HUES48 (cell line): ENCODE results near the gene PTPRN2.

Experiments
- H3K27ac ChIP-seq: one replicate; pipeline ENCODE4 v1.7.0; 2013; ENCODE audit warnings: low read depth, low read length, inconsistent platforms
- H3K27me3 ChIP-seq: 2 replicates; pipeline ENCODE4 v1.6.1; 2013; ENCODE audit warnings: mild to moderate bottlenecking, low read length; ENCODE audit not compliant: control insufficient read depth, insufficient read depth
- H3K36me3 ChIP-seq: 2 replicates; pipeline ENCODE4 v1.6.1; 2013; ENCODE audit warnings: low read length; ENCODE audit not compliant: control insufficient read depth, insufficient read depth
- H3K4me1 ChIP-seq: 2 replicates; pipeline ENCODE4 v1.6.1; 2013; ENCODE audit warnings: mild to moderate bottlenecking, low read length; ENCODE audit not compliant: control insufficient read depth, insufficient read depth
- H3K4me3 ChIP-seq: 2 replicates; pipeline ENCODE4 v1.5.1; 2013; ENCODE audit warnings: mild to moderate bottlenecking, low read depth, low read length
- H3K9ac ChIP-seq: 2 replicates; pipeline ENCODE4 v1.6.1; 2013; ENCODE audit warnings: mild to moderate bottlenecking, low read depth, low read length, moderate library complexity
- H3K9me3 ChIP-seq: 2 replicates; pipeline ENCODE4 v1.6.1; 2013; ENCODE audit warnings: low read length; ENCODE audit not compliant: control insufficient read depth, insufficient read depth

PTPRN2 gene

GRCh38 chr7:157769526-157770215, 818.0 kb downstream of the PTPRN2 start:
- Histone ChIP-seq H3K9me3 (peaks cover 6% of the 10 kb centered on the region; the same call in 1 of the 2 replicates), H3K27ac (no peak overlapping the region), H3K4me3 (no peak overlapping the region)

DNA sequence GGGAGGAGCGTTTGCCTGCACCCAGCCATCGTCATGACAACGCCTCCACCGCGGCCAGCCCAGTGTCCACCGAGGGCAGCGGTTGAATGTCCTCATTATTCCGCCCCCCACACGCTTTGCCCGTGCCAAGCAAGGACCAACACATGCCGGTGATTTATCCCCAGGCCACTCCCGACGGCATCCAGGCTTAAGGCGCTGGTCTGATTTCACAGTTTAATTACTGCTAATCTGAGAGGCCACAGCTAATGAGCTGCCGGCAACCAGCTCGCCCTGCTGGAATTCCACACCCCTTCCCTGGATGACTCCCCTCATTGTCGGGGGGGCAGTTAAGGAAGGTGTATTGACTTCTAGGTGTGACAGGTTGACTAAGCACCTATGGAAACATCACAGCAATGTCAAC, 818.5 kb downstream of the PTPRN2 start:
- H3K36me3 ChIP-seq, result no peaks in the 10 kb centered on the region
- H3K9me3 ChIP-seq, result peaks cover 6% of the 10 kb centered on the region; the same call in 1 of the 2 replicates
- H3K27ac ChIP-seq, result no peak overlapping the region
- H3K9ac ChIP-seq, result no peak overlapping the region
- no peaks in the 10 kb centered on the region for H3K27me3 ChIP-seq
- no peaks in the 10 kb centered on the region for H3K4me1 ChIP-seq
- no peak overlapping the region for H3K4me3 ChIP-seq

More at GRCh38 chr7:157769526-157770215, 818.0 kb downstream of the PTPRN2 start:
- H3K27me3 ChIP-seq, result no peaks in the 10 kb centered on the region
- no peaks in the 10 kb centered on the region for H3K36me3 ChIP-seq
- no peaks in the 10 kb centered on the region for H3K4me1 ChIP-seq
- H3K9ac ChIP-seq, result no peak overlapping the region

DNA sequence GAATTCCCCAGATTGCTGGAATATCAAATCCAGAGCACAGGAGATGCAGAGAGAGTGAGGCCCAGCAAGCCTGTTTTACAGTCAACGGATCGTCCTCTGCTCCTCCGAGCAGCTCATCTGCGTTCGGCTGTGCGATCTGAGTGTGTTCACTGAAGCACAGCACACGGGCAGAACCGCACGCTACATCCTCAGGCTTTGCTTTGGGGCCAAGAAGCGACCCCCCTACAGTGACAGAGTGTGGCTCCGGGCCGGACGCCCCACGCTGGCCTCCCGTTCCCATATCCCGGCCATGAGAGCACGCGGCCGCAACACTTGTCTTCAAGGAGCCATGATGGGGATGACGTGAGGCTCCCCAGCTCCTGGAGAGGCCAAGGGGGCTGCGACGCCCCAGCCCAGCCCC, 819.4 kb downstream of the PTPRN2 start:
- H3K36me3 ChIP-seq, result no peaks in the 10 kb centered on the region
- no peak overlapping the region for H3K4me3 ChIP-seq
- H3K9ac ChIP-seq, result no peak overlapping the region
- no peaks in the 10 kb centered on the region for H3K27me3 ChIP-seq
- H3K9me3 ChIP-seq, result peaks cover 6% of the 10 kb centered on the region; the same call in 1 of the 2 replicates
- no peaks in the 10 kb centered on the region for H3K4me1 ChIP-seq
- H3K27ac ChIP-seq, result no peak overlapping the region

DNA sequence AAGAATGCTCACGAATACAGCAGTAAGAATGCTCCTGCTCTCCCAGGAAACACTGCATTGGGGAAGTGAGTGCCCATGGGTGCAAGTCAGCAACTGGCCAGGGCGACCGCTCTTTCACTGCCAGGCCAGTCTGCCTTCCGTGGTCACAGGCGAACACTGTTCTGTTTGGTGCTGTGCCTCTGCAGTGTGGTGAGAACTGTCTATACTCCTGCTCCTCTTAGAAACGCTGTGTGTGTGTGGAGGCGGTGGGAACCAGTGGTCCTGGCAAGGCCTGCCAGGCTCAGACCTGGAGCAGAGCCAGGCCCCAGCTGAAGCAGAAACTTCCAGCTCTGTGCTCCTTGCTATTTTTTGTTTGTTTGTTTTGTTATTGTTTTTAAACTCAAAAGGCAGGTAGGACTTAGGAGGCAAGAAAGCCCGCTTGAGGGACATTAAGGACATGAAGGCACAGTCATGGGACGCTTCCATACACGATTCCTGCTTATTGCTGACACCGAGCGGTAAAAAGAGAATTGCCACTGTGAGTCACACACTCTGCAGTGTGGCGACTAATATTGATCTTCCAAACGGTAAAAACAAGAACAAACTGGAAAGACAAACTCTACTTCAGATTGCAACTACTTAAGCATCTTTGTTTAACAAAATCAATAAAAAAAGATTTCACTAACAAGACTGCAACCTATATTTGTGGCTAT, 820.0 kb downstream of the PTPRN2 start:
- H3K27me3 ChIP-seq, result no peaks in the 10 kb centered on the region
- H3K4me1 ChIP-seq, result no peaks in the 10 kb centered on the region
- H3K36me3 ChIP-seq, result no peaks in the 10 kb centered on the region
- peaks cover 6% of the 10 kb centered on the region; the same call in 1 of the 2 replicates for H3K9me3 ChIP-seq
- H3K9ac ChIP-seq, result no peak overlapping the region
- no peak overlapping the region for H3K4me3 ChIP-seq
- no peak overlapping the region for H3K27ac ChIP-seq

DNA sequence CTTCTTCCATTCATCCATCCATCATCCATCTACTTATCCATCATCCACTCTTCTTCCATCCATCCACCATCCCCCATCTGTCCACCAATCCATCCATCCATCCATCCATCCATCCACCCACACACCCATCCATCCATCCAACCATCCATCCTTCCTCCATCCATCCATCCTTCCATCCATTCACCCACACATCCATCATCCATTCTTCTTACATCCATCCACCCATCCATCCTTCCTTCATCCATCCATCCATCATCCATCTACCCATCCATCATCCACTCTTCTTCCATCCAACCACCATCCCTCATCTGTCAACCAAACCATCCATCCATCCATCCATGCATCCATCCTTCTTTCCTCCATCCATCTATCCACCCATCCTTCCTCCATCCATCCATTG, 821.5 kb downstream of the PTPRN2 start:
- Histone ChIP-seq H3K27ac (no peak overlapping the region), H3K27me3 (no peaks in the 10 kb centered on the region), H3K9me3 (peaks cover 6% of the 10 kb centered on the region; the same call in 1 of the 2 replicates), H3K4me1 (no peaks in the 10 kb centered on the region), H3K9ac (no peak overlapping the region), H3K36me3 (no peaks in the 10 kb centered on the region), H3K4me3 (no peak overlapping the region)

DNA sequence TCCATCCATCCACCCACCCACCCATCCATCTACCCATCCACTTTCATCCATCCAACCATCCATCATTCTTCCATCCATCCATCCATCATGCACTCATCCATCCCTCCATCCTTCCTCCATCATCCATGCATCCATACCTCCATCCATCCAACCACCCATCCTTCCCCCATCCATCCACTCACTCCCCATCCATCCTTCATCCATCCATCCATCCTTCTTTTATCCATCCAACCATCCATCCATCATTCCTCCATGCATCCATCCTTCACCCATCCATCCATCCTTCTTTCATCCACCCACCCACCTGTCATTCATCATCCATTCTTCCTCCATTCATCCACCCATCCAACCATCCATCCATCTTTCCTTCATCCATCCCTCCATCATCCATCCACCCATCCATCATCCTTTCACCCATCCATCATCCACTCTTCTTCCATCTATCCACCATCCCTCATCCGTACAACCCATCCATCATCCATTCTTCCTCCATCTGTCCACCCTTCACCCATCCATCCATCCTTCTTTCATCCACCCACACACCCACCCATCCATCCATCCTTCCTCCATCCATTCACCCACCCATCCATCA, 822.6 kb downstream of the PTPRN2 start:
- Histone ChIP-seq H3K4me3 (no peak overlapping the region), H3K9me3 (peaks cover 6% of the 10 kb centered on the region; the same call in 1 of the 2 replicates), H3K9ac (no peak overlapping the region), H3K27me3 (no peaks in the 10 kb centered on the region), H3K4me1 (no peaks in the 10 kb centered on the region), H3K27ac (no peak overlapping the region), H3K36me3 (no peaks in the 10 kb centered on the region)

- H3K36me3 ChIP-seq, result no peaks in the 10 kb centered on the region
- H3K4me3 ChIP-seq, result no peak overlapping the region
- H3K9me3 ChIP-seq, result peaks cover 6% of the 10 kb centered on the region; the same call in 1 of the 2 replicates
- no peak overlapping the region for H3K27ac ChIP-seq
- no peak overlapping the region for H3K9ac ChIP-seq
- no peaks in the 10 kb centered on the region for H3K4me1 ChIP-seq
- H3K27me3 ChIP-seq, result no peaks in the 10 kb centered on the region
These were observed 823.4 kb downstream of the PTPRN2 start for GRCh38 chr7:157764193-157764592.

DNA sequence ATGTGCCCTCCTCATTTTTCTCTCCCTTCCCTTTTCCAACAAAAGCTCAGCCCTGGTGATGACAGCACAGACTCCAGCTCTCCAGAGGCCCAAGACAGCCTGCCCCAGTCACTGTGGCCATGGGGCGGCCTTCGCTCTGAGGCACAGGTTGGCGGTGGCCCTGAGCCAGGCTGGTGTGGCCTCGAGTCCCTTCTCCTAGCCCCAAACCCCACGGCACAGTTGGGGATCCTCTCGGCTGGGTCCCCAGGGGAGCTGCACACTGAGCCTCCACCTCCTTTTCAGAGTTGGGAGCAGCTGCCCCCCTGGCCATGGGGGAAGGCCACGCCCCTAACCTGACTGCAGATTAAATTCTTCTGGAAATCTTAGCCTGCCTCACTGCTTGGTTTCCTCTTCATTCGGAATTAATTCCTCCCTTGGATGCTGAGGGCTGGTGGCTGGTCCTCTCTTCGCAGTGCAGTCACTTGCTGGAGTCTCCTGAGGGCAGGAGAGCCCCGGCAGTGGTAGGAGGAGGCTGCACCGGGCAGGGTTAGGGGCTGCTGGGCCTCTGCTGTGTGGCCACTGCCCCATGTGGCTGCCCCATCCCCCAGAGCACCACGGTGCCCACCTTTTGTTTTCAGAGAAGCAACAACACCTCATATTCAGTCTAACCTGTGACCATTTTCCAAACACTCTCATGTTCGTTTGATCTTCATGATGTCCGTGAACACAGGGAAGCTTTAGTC, 824.2 kb downstream of the PTPRN2 start:
- Histone ChIP-seq H3K9ac (no peak overlapping the region), H3K4me1 (no peaks in the 10 kb centered on the region), H3K27me3 (no peaks in the 10 kb centered on the region), H3K9me3 (peaks cover 6% of the 10 kb centered on the region; the same call in 1 of the 2 replicates), H3K4me3 (no peak overlapping the region), H3K36me3 (no peaks in the 10 kb centered on the region), H3K27ac (no peak overlapping the region)

DNA sequence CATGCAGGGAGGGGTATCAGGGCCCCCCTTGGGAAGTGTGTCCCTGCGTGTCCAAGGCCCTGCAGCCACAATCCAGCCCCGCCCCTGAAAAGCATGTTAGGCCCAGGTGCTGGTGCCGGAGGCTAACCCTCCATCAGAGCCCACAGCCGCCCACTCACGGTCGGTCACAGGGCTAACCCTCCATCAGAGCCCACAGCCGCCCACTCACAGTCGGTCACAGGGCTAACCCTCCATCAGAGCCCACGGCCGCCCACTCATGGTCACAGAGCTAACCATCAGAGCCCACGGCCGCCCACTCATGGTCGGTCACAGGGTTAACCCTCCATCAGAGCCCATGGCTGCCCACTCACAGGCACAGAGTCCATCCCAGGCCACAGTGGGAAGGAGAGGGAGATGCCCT, 824.8 kb downstream of the PTPRN2 start:
- H3K27me3 ChIP-seq, result no peaks in the 10 kb centered on the region
- no peaks in the 10 kb centered on the region for H3K36me3 ChIP-seq
- no peak overlapping the region for H3K27ac ChIP-seq
- H3K9ac ChIP-seq, result no peak overlapping the region
- no peaks in the 10 kb centered on the region for H3K4me1 ChIP-seq
- peaks cover 6% of the 10 kb centered on the region; the same call in 1 of the 2 replicates for H3K9me3 ChIP-seq
- H3K4me3 ChIP-seq, result no peak overlapping the region

DNA sequence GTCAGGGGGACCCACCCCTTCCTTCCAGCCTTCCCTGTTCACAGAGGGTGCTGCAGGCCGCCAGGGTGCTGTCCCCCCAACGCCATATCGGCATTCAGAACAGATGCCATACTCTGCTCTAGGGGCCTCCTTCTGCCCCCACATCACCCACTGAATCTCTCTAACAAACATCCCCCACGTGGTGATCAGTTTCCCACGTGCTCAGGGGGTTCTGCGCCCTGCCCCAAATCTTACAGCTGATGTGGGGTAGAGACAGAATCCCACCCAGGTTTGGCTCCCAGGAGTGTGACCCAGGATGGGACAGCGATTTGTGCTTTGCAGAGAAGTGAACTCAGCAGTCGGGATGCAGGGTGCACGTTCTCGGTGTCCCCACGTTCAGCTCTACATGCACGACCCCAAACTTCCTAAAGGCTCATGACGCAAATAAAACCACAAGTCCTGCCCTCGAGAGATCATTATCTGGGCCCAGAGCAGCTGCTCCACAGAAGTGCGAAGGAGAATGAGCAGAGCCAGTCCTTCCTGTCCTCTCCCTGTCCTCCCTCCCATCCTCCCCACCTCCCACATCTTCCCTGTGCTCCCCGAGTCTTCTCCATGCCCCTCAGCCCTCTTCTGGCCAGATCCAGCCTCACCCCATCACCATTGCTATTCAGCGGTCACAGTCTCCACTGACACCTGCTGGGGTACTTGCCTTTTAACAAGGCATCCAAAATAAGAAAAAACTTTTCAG, 827.5 kb downstream of the PTPRN2 start:
- H3K36me3 ChIP-seq, result no peaks in the 10 kb centered on the region
- peaks cover 2% of the 10 kb centered on the region; the same call in 1 of the 2 replicates for H3K9me3 ChIP-seq
- H3K27ac ChIP-seq, result no peak overlapping the region
- no peaks in the 10 kb centered on the region for H3K4me1 ChIP-seq
- H3K4me3 ChIP-seq, result no peak overlapping the region
- no peak overlapping the region for H3K9ac ChIP-seq
- H3K27me3 ChIP-seq, result no peaks in the 10 kb centered on the region
